HCT116 (cell line): ENCODE measurements around the gene RAB31. TPM values are rescaled to one million over a fixed set of nuclear protein-coding genes. Genes with fewer than 3 reads are reported as not detected.

Source experiments
- ATAC-seq: fragments of 200-7000 bp; cut with Tn5 transposase; 2 replicates; pipeline ENCODE4 v1.9.1; 2020; ENCODE audit warnings: mild to moderate bottlenecking, moderate library complexity
- BruUV-seq: library from RNA; stranded (reverse); fragments of 400-500 nt; replicated peaks from 2 replicates; lab custom pipeline; 2021; lab: Mats Ljungman, UMichigan
- CTCF ChIA-PET: fragments of 300-600 bp; sonication (Branson Sonifier 250); formaldehyde crosslinking; loops from one replicate; lab custom pipeline; 2021; ENCODE audit warnings: antibody characterized with exemption; lab: Charles Lee
- POLR2A ChIA-PET: fragments of 300-600, 350-600 bp; sonication (Branson Sonifier 250); formaldehyde crosslinking; loops from one replicate; lab custom pipeline; 2021; ENCODE audit warnings: antibody characterized with exemption; lab: Charles Lee
- RAD21 ChIA-PET, 2 experiments: fragments of 300-600 bp; sonication (Branson Sonifier 250); formaldehyde crosslinking; loops; one replicate each; lab custom pipeline; 2023; ENCODE audit warnings: low total read pairs in 2 of 2; ENCODE audit not compliant: uncharacterized antibody in 2 of 2, unreplicated experiment in 2 of 2, low non-redundant PET in 1 of 2; lab: Charles Lee
- DNase-seq: peaks from one replicate; pipeline ENCODE4 v3.0.0-alpha.2; 2010; ENCODE audit warnings: low read depth, low spot score
- H2AFZ ChIP-seq: fragments of 200-600 bp; shearing (Covaris generic), sonication (generic); 2 replicates; pipeline ENCODE4 v1.6.1; 2017; ENCODE audit warnings: low read depth, mixed run types, mixed read lengths, antibody characterized with exemption, low read length; ENCODE audit not compliant: poor library complexity, severe bottlenecking
- H3K27ac ChIP-seq: 2 replicates; pipeline ENCODE4 v1.5.1; 2012; ENCODE audit warnings: low read depth, low read length
- H3K27me3 ChIP-seq: fragments of 200-600 bp; sonication (generic); 2 replicates; pipeline ENCODE4 v1.6.1; 2016; ENCODE audit warnings: mixed run types, low read length, mixed read lengths; ENCODE audit not compliant: insufficient read depth
- H3K36me3 ChIP-seq, 2 experiments: fragments of 200-500 bp in 1 of 2; fragments of 200-600 bp in 1 of 2; sonication (Bioruptor generic) in 1 of 2; sonication (generic) in 1 of 2; 2 replicates each; pipeline versions ENCODE4 v1.5.1 to v1.6.1; 2014 to 2016; ENCODE audit warnings: low read length in 2 of 2, inconsistent platforms in 1 of 2, mixed read lengths in 1 of 2, mixed run types in 1 of 2; ENCODE audit not compliant: insufficient read depth in 2 of 2, control insufficient read depth in 1 of 2
- H3K4me1 ChIP-seq, 2 experiments: fragments of 200-600 bp in 1 of 2; sonication (generic) in 1 of 2; 2 replicates each; pipeline versions ENCODE4 v1.5.1 to v1.6.1; 2012 to 2017; ENCODE audit warnings: low read length in 2 of 2, inconsistent platforms in 1 of 2, mild to moderate bottlenecking in 1 of 2, mixed read lengths in 1 of 2, mixed run types in 1 of 2, moderate library complexity in 1 of 2; ENCODE audit not compliant: insufficient read depth in 2 of 2, control insufficient read depth in 1 of 2
- H3K4me2 ChIP-seq: fragments of 200-600 bp; sonication (generic); 2 replicates; pipeline ENCODE4 v1.6.1; 2017; ENCODE audit warnings: mixed run types, low read length, mixed read lengths
- H3K4me3 ChIP-seq, 2 experiments: fragments of 200-600 bp in 1 of 2; sonication (generic) in 1 of 2; replicated peaks in 1 of 2; 2 replicates each; pipeline ENCODE4 v1.5.1; 2011 to 2016; ENCODE audit warnings: low read length in 2 of 2, control low read depth in 1 of 2, low read depth in 1 of 2, mild to moderate bottlenecking in 1 of 2, mixed read lengths in 1 of 2, mixed run types in 1 of 2
- H3K79me2 ChIP-seq: fragments of 200-600 bp; sonication (generic); 2 replicates; pipeline ENCODE4 v1.6.1; 2017; ENCODE audit warnings: mild to moderate bottlenecking, mixed run types, low read length, moderate library complexity, mixed read lengths; ENCODE audit not compliant: insufficient read depth
- H3K9ac ChIP-seq: fragments of 200-600 bp; sonication (generic); 2 replicates; pipeline ENCODE4 v1.6.1; 2016; ENCODE audit warnings: low read length, mixed read lengths
- H3K9me2 ChIP-seq: fragments of 200-600 bp; sonication (generic), shearing (Covaris generic); 2 replicates; pipeline ENCODE4 v1.6.1; 2017; ENCODE audit warnings: mixed run types, mild to moderate bottlenecking, moderate library complexity; ENCODE audit not compliant: insufficient read depth
- H3K9me3 ChIP-seq, 2 experiments: fragments of 200-500 bp in 1 of 2; fragments of 200-600 bp in 1 of 2; sonication (Bioruptor generic) in 1 of 2; sonication (generic) in 1 of 2; 2 replicates each; pipeline ENCODE4 v1.6.1; 2014 to 2017; ENCODE audit warnings: low read length in 2 of 2, mixed read lengths in 2 of 2, inconsistent platforms in 1 of 2, low read depth in 1 of 2, mild to moderate bottlenecking in 1 of 2, mixed run types in 1 of 2, moderate library complexity in 1 of 2; ENCODE audit not compliant: control insufficient read depth in 1 of 2, insufficient read depth in 1 of 2
- H4K20me1 ChIP-seq: fragments of 200-600 bp; sonication (generic), shearing (Covaris generic); 2 replicates; pipeline ENCODE4 v1.6.1; 2017; ENCODE audit warnings: mixed run types, mild to moderate bottlenecking, moderate library complexity; ENCODE audit not compliant: insufficient read depth
- ATF3 ChIP-seq: IDR thresholded peaks from 2 replicates; pipeline ENCODE4 v1.6.1; 2012
- EZH2 ChIP-seq: fragments of 200-600 bp; sonication (generic); IDR thresholded peaks from 2 replicates; pipeline ENCODE4 v1.6.1; 2017; ENCODE audit warnings: antibody characterized with exemption, mixed run types
- EZH2phosphoT487 ChIP-seq: fragments of 200-600 bp; IDR thresholded peaks from 2 replicates; pipeline ENCODE4 v1.6.1; 2018; ENCODE audit warnings: antibody characterized with exemption, borderline replicate concordance
- JUND ChIP-seq: IDR thresholded peaks from 2 replicates; pipeline ENCODE4 v1.6.1; 2012
- POLR2A ChIP-seq: IDR thresholded peaks from 2 replicates; pipeline ENCODE4 v1.7.0; 2011; ENCODE audit warnings: borderline replicate concordance; ENCODE audit not compliant: insufficient read depth, insufficient read length; ENCODE audit errors: extremely low read depth
- POLR2AphosphoS5 ChIP-seq: IDR thresholded peaks from 2 replicates; pipeline ENCODE4 v1.6.1; 2011; ENCODE audit warnings: mild to moderate bottlenecking, low read depth, low read length, moderate library complexity
- RAD21 ChIP-seq: IDR thresholded peaks from 2 replicates; pipeline ENCODE4 v1.6.1; 2012; ENCODE audit warnings: low read depth, mild to moderate bottlenecking
- SP1 ChIP-seq: IDR thresholded peaks from 2 replicates; pipeline ENCODE4 v1.6.1; 2012; ENCODE audit warnings: low read depth
- SRF ChIP-seq: IDR thresholded peaks from 2 replicates; pipeline ENCODE4 v1.6.1; 2012; ENCODE audit warnings: low read depth
- TCF7L2 ChIP-seq: IDR thresholded peaks from 2 replicates; pipeline ENCODE4 v1.7.0; 2011; ENCODE audit warnings: borderline replicate concordance, inconsistent platforms; ENCODE audit not compliant: insufficient read depth, insufficient read length; ENCODE audit errors: extremely low read depth
- YY1 ChIP-seq: IDR thresholded peaks from 2 replicates; pipeline ENCODE4 v1.6.1; 2011; ENCODE audit warnings: low read length, low read depth, moderate library complexity, mild to moderate bottlenecking; ENCODE audit not compliant: insufficient replicate concordance; ENCODE audit errors: extremely low read depth
- ZBTB33 ChIP-seq: IDR thresholded peaks from 2 replicates; pipeline ENCODE4 v1.6.1; 2011; ENCODE audit warnings: mild to moderate bottlenecking, low read length, moderate library complexity; ENCODE audit not compliant: insufficient replicate concordance; ENCODE audit errors: extremely low read depth
- ZFX ChIP-seq: fragments of 450-650 bp; IDR thresholded peaks from 2 replicates; pipeline ENCODE4 v1.6.1; 2017
- intact Hi-C: fragments of 100-400 bp; cut with micrococcal nuclease; formaldehyde crosslinking; loops from 2 replicates; pipeline ENCODE4 v1.10.0; 2022
- total RNA-seq: library from RNA; stranded (reverse); gene quantifications from one replicate; pipeline ENCODE4 v1.2.1, GENCODE V29; 2021; ENCODE audit not compliant: unreplicated experiment
- TF ChIP-seq, protein P1 (sequence below), 3 experiments: fragments of 200-600 bp in 1 of 3; sonication (generic) in 1 of 3; IDR thresholded peaks in 2 of 3; conservative IDR thresholded peaks in 1 of 3; 2 replicates each; pipeline ENCODE4 v1.5.1; 2012 to 2017; ENCODE audit warnings: low read depth in 2 of 3, low read length in 2 of 3, antibody characterized with exemption in 1 of 3, borderline replicate concordance in 1 of 3, control low read depth in 1 of 3, mild to moderate bottlenecking in 1 of 3, mixed read lengths in 1 of 3, mixed run types in 1 of 3, moderate library complexity in 1 of 3; ENCODE audit not compliant: insufficient read depth in 1 of 3

RAB31 gene
- total RNA-seq, 1 experiment from 2014 or later: 46.9 TPM

GRCh38 chr18:9824474-9824832 is 116.4 kb downstream of the RAB31 start (continued):
- TF ChIP-seq, protein P1, sequence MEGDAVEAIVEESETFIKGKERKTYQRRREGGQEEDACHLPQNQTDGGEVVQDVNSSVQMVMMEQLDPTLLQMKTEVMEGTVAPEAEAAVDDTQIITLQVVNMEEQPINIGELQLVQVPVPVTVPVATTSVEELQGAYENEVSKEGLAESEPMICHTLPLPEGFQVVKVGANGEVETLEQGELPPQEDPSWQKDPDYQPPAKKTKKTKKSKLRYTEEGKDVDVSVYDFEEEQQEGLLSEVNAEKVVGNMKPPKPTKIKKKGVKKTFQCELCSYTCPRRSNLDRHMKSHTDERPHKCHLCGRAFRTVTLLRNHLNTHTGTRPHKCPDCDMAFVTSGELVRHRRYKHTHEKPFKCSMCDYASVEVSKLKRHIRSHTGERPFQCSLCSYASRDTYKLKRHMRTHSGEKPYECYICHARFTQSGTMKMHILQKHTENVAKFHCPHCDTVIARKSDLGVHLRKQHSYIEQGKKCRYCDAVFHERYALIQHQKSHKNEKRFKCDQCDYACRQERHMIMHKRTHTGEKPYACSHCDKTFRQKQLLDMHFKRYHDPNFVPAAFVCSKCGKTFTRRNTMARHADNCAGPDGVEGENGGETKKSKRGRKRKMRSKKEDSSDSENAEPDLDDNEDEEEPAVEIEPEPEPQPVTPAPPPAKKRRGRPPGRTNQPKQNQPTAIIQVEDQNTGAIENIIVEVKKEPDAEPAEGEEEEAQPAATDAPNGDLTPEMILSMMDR (IDR thresholded peaks at IDR 0.05 in 2 of 3, conservative IDR thresholded peaks at IDR 0.05 in 1 of 3; ENCODE audit: borderline replicate concordance in 1 of 3, insufficient read depth in 1 of 3, low read depth in 2 of 3, low read length in 2 of 3): no peak
- TF ChIP-seq ZBTB33: no peak
- TF ChIP-seq YY1: no peak
- no peak for TF ChIP-seq RAD21
- no peak for TF ChIP-seq EZH2phosphoT487
- TF ChIP-seq POLR2A: no peak
- no peak for TF ChIP-seq ZFX
- TF ChIP-seq EZH2: no peak
- TF ChIP-seq POLR2AphosphoS5: no peak

- BruUV-seq: TSS peak; percentile 37
- RAD21 ChIA-PET: no interaction called here
- H3K27me3 ChIP-seq: no peaks in the 10 kb centered on the region
- H3K4me1 ChIP-seq: peaks cover 59 to 68% of the 10 kb centered on the region in 2 experiments
- no peak overlapping the region for H2AFZ ChIP-seq
- peak overlapping the region in 1 of 2 experiments; percentile 45; a peak in 1 of 4 replicates for H3K4me3 ChIP-seq
- no peaks in the 10 kb centered on the region for H3K79me2 ChIP-seq
- CTCF ChIA-PET: no interaction called here
- no peaks in the 10 kb centered on the region for H3K9me3 ChIP-seq
- no peaks in the 10 kb centered on the region for H4K20me1 ChIP-seq
- intact Hi-C loops: loop anchor here (10.0 kb wide), 1 partner anchor 130 kb away; no protein-coding TSS in a partner anchor
- no peak for DNase-seq
- H3K27ac ChIP-seq: peak overlapping the region; percentile 87
- POLR2A ChIA-PET: interaction anchor here (0.6 kb wide), 1 partner anchor 710 kb away, joined by 3 read pairs; no protein-coding TSS in a partner anchor
- peak overlapping the region; percentile 78 for H3K4me2 ChIP-seq
- no peak for ATAC-seq
- no peak for TF ChIP-seq SRF
- TF ChIP-seq JUND: no peak
- no peak for TF ChIP-seq SP1
- no peak for TF ChIP-seq POLR2AphosphoS5
- no peak for TF ChIP-seq RAD21
- no peak for TF ChIP-seq EZH2
- no peak for TF ChIP-seq TCF7L2
- TF ChIP-seq ATF3: no peak
- TF ChIP-seq YY1: no peak
- peak overlapping the region; percentile 38 for H3K9ac ChIP-seq
- no peaks in the 10 kb centered on the region for H3K9me2 ChIP-seq
- no peaks in the 10 kb centered on the region for H3K36me3 ChIP-seq
Observed at GRCh38 chr18:9824952-9825371, 116.9 kb downstream of the RAB31 start.
